Common myeloid progenitor, CD34-positive (primary cell): ENCODE data around the gene METTL21A.
"Not testable (repeated sequence)": the region's sequence is repeated elsewhere in the genome, so short reads cannot be mapped to it uniquely, and the experiment has no call there.

Source experiments
- CTCF ChIA-PET: fragments of 350-600 bp; sonication (Branson Sonifier 250); formaldehyde crosslinking; loops from one replicate; lab custom pipeline; 2021; ENCODE audit warnings: antibody characterized with exemption; lab: Charles Lee
- POLR2A ChIA-PET: fragments of 350-600 bp; sonication (Branson Sonifier 250); formaldehyde crosslinking; loops from one replicate; lab custom pipeline; 2021; ENCODE audit warnings: antibody characterized with exemption; lab: Charles Lee
- DNase-seq, 3 donors: peaks; one replicate each; pipeline versions ENCODE4 v3.0.0 to v3.0.0-alpha.2; 2013
- H3K27ac ChIP-seq, 2 experiments: 1 replicate in 1 of 2; 2 replicates in 1 of 2; pipeline ENCODE4 v1.7.0; 2013; ENCODE audit warnings: inconsistent platforms in 2 of 2, low read length in 2 of 2, mild to moderate bottlenecking in 2 of 2, low read depth in 1 of 2, moderate library complexity in 1 of 2; ENCODE audit not compliant: severe bottlenecking in 2 of 2, insufficient read depth in 1 of 2, poor library complexity in 1 of 2
- H3K27me3 ChIP-seq, 5 experiments: replicated peaks in 2 of 5; 1 replicate in 3 of 5; 2 replicates in 2 of 5; pipeline versions ENCODE4 v1.6.1 to v1.7.0; 2013; ENCODE audit warnings: low read length in 4 of 5, mild to moderate bottlenecking in 2 of 5, moderate library complexity in 2 of 5, inconsistent platforms in 1 of 5; ENCODE audit not compliant: insufficient read depth in 5 of 5, control insufficient read depth in 4 of 5
- H3K36me3 ChIP-seq, 4 experiments: 1 replicate in 2 of 4; 2 replicates in 2 of 4; pipeline versions ENCODE4 v1.6.1 to v1.7.0; 2013; ENCODE audit warnings: low read length in 3 of 4, control low read depth in 1 of 4, mild to moderate bottlenecking in 1 of 4; ENCODE audit not compliant: control insufficient read depth in 4 of 4, insufficient read depth in 4 of 4
- H3K4me1 ChIP-seq, 4 experiments: 1 replicate in 3 of 4; 2 replicates in 1 of 4; pipeline versions ENCODE4 v1.6.1 to v1.7.1; 2013; ENCODE audit warnings: low read length in 3 of 4, mild to moderate bottlenecking in 3 of 4, control low read depth in 1 of 4, inconsistent platforms in 1 of 4, moderate library complexity in 1 of 4; ENCODE audit not compliant: control insufficient read depth in 4 of 4, insufficient read depth in 4 of 4; ENCODE audit errors: control extremely low read depth in 1 of 4
- H3K4me3 ChIP-seq, 7 experiments: 1 replicate in 4 of 7; 2 replicates in 3 of 7; pipeline versions ENCODE4 v1.5.1 to v1.7.0; 2013; ENCODE audit warnings: mild to moderate bottlenecking in 7 of 7, low read length in 6 of 7, moderate library complexity in 6 of 7, inconsistent platforms in 2 of 7, low read depth in 2 of 7, control low read depth in 1 of 7; ENCODE audit not compliant: insufficient read depth in 4 of 7, control insufficient read depth in 1 of 7; ENCODE audit errors: extremely low read depth in 1 of 7
- H3K9me3 ChIP-seq, 5 experiments: 1 replicate in 4 of 5; 2 replicates in 1 of 5; pipeline versions ENCODE4 v1.6.1 to v1.7.1; 2013; ENCODE audit warnings: low read length in 4 of 5, mild to moderate bottlenecking in 2 of 5, inconsistent platforms in 1 of 5, low read depth in 1 of 5, moderate library complexity in 1 of 5; ENCODE audit not compliant: control insufficient read depth in 4 of 5, insufficient read depth in 2 of 5; ENCODE audit errors: control extremely low read depth in 1 of 5
- WGBS: methylation state at CpG from one replicate; pipeline ENCODE4 v1.1.5; 2013; ENCODE audit not compliant: insufficient coverage; 5-methylcytosine and 5-hydroxymethylcytosine counted together

METTL21A gene

DNA sequence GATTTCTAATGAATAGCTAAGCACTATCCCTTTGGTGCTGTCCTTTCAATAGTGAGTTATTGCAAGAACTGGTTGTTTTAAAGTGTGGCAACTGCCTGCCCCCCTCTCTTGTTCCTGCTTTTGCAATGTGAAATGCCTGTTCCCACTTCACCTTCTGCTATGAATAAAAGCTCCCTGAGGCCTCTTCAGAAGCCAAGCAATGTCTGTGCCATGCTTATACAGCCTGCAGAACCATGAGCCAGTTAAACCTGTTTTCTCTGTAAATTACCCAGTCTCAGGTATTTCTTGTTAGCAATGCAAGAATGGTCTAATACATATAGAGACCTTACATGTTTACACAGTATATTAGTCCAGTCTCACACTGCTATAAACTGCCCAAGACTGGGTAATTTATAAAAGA is 15.0 kb upstream of the METTL21A start:
- H3K4me3 ChIP-seq: no peak overlapping the region
- no peaks in the 10 kb centered on the region for H3K27me3 ChIP-seq
- peaks cover 8 to 20% (median 10%) of the 10 kb centered on the region in 5 experiments for H3K9me3 ChIP-seq
- H3K4me1 ChIP-seq: peaks cover 0 to 16% (median 11%) of the 10 kb centered on the region in 4 experiments
- DNase-seq: no peak
- CTCF ChIA-PET: no interaction called here
- POLR2A ChIA-PET: no interaction called here
- H3K27ac ChIP-seq: no peak overlapping the region
- H3K36me3 ChIP-seq: no peaks in the 10 kb centered on the region

DNA sequence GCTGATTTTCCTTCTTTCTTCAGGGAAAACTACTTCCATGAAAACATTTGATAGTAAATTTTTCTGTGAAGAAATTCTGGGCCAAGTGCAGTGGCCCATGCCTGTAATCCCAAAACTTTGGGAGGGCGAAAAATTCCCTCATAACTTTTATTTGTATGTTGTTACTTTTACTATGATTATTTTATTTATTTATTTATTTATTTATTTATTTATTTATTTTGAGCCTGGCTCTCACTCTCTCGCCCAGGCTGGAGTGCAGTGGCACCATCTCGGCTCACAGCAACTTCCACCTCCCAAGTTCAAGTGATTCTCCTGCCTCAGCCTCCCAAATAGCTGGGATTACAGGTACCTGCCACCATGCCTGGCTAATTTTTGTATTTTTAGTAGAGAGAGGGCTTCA is 14.1 kb upstream of the METTL21A start:
- DNase-seq, H3K27ac ChIP-seq, CTCF ChIA-PET, H3K27me3 ChIP-seq, H3K4me3 ChIP-seq, POLR2A ChIA-PET, H3K36me3 ChIP-seq: not testable (repeated sequence)
- WGBS: 100% methylated on average over 2 of the region's 3 CpGs
- Histone ChIP-seq H3K4me1 (peaks cover 0 to 17% (median 11%) of the 10 kb centered on the region in 4 experiments), H3K9me3 (peaks cover 8 to 20% (median 10%) of the 10 kb centered on the region in 5 experiments)

DNA sequence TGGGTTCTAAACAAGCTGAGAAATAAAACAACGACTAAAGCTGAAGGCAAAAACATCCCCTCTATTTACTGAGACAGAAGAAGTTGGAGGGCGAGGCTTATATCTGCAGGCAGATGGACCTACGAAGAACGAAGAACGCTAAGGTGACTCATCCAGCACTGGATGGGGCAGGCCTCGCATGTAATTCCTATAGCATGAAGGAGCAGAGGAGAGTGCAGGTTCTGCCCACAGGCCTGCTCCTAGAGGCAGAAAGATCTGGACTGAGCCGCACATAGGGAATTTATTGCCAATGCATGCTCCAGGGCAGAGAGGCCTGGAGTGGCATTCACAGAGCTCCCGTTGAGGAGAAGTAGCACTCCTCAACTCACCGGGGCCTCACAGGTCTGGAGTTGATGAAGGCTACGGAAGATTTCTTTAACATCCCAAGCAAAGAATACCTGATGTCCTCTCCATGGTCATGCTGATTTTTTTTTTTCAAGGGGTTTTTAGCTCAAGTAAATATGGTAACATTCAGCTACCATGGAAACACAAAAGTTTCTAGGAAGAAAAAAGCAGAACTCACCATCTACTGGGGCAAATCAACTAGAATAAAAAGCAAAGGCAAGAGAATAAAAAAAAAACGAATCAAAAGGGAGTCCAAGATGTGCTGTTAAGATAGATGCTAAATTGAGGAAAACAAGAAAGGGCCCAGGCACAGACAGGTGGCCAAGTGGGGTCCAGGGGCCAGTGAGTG is 10.4 kb upstream of the METTL21A start:
- Histone ChIP-seq H3K36me3 (no peaks in the 10 kb centered on the region), H3K4me3 (peak overlapping the region in 1 of 7 experiments; percentile 9), H3K9me3 (peaks cover under 1 to 7% (median 4%) of the 10 kb centered on the region in 5 experiments), H3K27ac (no peak overlapping the region), H3K27me3 (no peaks in the 10 kb centered on the region), H3K4me1 (peaks cover 4 to 50% (median 25%) of the 10 kb centered on the region in 4 experiments)
- 85% methylated on average over 9 of the region's 11 CpGs for WGBS
- ChIA-PET CTCF (interaction anchor here (2.8 kb wide), 1 partner anchor 9 kb away, joined by 25 read pairs; the partner anchor contains the start of gene METTL21A), POLR2A (interaction anchor here (1.4 kb wide), 1 partner anchor 9 kb away, joined by 7 read pairs; no protein-coding TSS in a partner anchor)
- peak in 2 of 3 donors; percentile 73 to 75 for DNase-seq

DNA sequence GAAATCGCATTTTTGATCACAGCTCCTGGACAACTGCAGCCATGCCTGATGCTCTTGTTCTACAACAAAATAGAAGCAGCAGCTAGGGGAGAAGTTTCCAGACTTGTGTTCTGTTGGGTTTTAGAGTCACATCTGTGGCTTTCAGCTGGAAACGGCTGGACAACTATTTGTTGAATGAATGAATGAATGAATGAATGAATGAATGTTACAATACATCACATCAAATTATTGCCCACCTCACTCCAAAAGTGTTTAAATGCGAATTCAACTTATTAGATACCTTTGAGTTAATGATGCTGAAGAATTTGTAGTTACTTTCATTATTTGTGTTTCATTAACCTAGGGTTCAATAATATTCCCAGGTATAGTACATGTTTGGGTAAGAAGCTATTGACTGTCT is 8.5 kb upstream of the METTL21A start:
- 100% methylated on average over 1 of the region's 3 CpGs for WGBS
- POLR2A ChIA-PET: no interaction called here
- Histone ChIP-seq H3K27ac (no peak overlapping the region), H3K4me1 (peaks cover 4 to 54% (median 25%) of the 10 kb centered on the region in 4 experiments), H3K27me3 (no peaks in the 10 kb centered on the region), H3K36me3 (no peaks in the 10 kb centered on the region), H3K4me3 (no peak overlapping the region), H3K9me3 (no peaks in the 10 kb centered on the region)
- CTCF ChIA-PET: interaction anchor here (0.7 to 1.8 kb wide), 8 partner anchors 8 to 443 kb away, joined by 3 to 6 read pairs (median 3); partner anchors contain the start of gene METTL21A
- no peak for DNase-seq

DNA sequence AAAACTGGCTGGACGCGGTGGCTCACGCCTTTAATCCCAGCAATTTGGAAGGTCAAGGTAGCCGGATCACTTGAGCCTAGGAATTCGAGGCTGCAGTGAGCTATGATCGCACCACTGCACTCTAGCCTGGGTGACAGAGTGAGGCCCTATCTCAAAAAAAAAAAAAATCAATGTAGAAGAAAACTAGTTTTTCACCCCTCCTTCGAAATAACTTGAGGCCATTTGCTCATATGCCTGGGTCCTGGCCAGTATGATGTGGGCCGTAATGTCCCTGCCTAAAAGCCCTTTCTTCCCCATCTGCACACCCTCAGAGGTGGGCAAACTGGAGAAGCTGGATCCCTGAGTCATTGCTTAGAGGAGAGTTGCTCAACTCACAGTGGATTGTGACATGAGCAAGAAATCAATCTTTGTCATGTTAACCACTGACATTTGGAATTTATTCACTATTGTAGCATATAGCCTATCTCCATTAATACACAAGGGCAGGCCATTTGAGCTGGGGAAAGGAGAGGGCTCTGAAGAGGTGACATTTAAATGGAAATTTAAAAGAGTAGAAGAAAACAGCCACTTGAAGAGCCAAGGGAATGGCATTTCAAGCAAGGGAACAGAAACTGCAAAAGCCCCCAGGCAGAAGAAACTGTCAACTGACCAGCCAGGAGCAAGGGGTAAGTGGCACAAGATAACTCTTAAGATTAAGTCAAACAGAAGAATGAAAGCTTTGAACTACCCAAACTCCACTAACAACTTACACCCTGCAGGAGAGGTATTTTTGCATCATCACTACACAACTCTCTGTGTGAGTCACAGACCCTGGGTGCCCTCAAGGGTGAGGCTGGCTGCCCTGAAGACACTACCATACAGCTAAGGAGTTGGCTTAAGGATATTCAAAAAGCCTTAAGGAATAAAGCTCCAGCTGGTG is 7.6 kb upstream of the METTL21A start:
- 90% methylated on average over 5 of the region's 8 CpGs for WGBS
- H3K4me1 ChIP-seq: peaks cover 4 to 54% (median 25%) of the 10 kb centered on the region in 4 experiments
- H3K27ac ChIP-seq: peak overlapping the region in 1 of 2 experiments; percentile 52

DNA sequence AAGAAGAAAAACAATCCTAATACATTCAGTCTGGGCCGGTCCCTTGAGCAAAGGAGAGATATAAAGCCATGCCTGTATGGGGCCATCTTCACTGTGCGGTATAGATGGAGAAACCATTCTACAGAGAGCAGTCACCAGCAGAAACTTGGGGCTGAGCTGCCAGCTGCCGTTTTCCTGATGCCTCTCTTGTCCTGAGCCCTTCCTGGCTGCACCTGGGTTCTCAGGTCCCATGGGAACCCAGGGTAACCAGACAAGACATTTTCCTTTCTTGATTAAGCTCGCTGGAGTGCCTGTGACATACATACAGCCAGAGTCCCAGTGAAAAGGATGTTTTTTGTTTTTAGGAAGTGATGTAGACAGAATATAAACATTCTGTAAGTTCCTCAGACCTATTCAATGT is 5.3 kb upstream of the METTL21A start:
- Histone ChIP-seq H3K4me3 (no peak overlapping the region), H3K36me3 (no peaks in the 10 kb centered on the region), H3K27me3 (no peaks in the 10 kb centered on the region), H3K27ac (no peak overlapping the region), H3K9me3 (no peaks in the 10 kb centered on the region), H3K4me1 (peaks cover 4 to 56% (median 33%) of the 10 kb centered on the region in 4 experiments)
- POLR2A ChIA-PET: no interaction called here
- CTCF ChIA-PET: interaction anchor here (0.6 to 2.3 kb wide), 5 partner anchors 63 to 412 kb away, joined by 3 to 6 read pairs (median 3); no protein-coding TSS in a partner anchor
- WGBS: 88% methylated on average over 2 of the region's 4 CpGs
- DNase-seq: no peak

More for the DNA sequence above, 7.6 kb upstream of the METTL21A start:
- H3K27me3 ChIP-seq: no peaks in the 10 kb centered on the region
- H3K4me3 ChIP-seq: no peak overlapping the region
- POLR2A ChIA-PET: no interaction called here
- DNase-seq: peak; percentile 65 to 90 (median 89)
- no peaks in the 10 kb centered on the region for H3K9me3 ChIP-seq
- CTCF ChIA-PET: interaction anchor here (0.6 to 1.8 kb wide), 10 partner anchors 7 to 444 kb away, joined by 3 to 6 read pairs (median 3); partner anchors contain the start of gene METTL21A
- no peaks in the 10 kb centered on the region for H3K36me3 ChIP-seq
